Raji (cell line): ENCODE results near the gene IMMP2L.

Experiments used
- POLR2A ChIP-seq: IDR thresholded peaks from 2 replicates; pipeline ENCODE4 v1.6.1; 2011; ENCODE audit warnings: low read depth, low read length, control low read depth; ENCODE audit not compliant: insufficient read depth

Gene IMMP2L

DNA sequence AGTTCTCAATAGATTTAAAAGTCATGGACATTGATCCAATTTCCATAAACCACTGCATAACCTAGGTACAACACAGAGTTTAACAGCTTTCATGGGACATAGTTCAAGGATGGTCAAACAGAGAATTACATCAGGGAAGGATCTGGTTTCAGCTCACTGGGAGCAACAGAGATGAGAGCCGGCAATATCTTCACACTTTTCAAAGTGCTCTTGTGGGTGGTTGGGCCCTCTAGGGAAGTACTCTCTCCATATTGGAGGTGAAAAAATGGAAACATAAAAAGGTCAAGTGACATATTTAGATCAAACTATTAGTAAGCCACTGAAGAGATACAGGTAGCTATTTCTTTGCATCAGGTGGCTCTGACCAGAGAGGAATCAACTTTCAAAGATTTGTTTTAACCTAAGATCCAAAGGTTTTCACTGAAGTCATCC, 533.1 kb downstream of the IMMP2L start:
- TF ChIP-seq POLR2A: no peak

GRCh38 chr7:111027396-111027795, 534.9 kb downstream of the IMMP2L start:
- TF ChIP-seq POLR2A: no peak

- TF ChIP-seq POLR2A: no peak
Observed at GRCh38 chr7:111026806-111027205, 535.5 kb downstream of the IMMP2L start.

- TF ChIP-seq POLR2A: no peak
Observed at GRCh38 chr7:111026343-111026742, 535.9 kb downstream of the IMMP2L start.

DNA sequence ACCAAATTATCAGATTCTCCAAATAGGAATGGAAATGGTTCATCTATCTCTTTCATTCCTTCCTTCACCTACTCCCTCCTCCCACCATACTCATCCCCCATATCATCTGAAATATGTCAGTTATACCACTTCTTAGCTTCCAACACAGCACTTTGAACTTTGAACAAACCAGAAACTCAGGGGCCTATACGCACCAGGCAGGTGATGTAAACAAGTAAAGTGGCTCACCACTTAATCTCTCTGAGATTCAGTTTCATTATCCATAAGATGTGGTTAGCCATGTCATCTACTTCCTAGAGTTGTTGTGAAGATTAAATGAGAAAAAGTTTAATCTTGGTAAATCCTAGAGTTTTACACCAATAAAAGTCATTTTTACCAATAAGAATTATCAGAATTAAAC, 537.3 kb downstream of the IMMP2L start:
- TF ChIP-seq POLR2A: no peak

GRCh38 chr7:111018960-111019736, 543.1 kb downstream of the IMMP2L start:
- TF ChIP-seq POLR2A: no peak

GRCh38 chr7:111018447-111018846, 543.8 kb downstream of the IMMP2L start:
- no peak for TF ChIP-seq POLR2A

- no peak for TF ChIP-seq POLR2A
Observed at GRCh38 chr7:111014079-111014478, 548.2 kb downstream of the IMMP2L start.

DNA sequence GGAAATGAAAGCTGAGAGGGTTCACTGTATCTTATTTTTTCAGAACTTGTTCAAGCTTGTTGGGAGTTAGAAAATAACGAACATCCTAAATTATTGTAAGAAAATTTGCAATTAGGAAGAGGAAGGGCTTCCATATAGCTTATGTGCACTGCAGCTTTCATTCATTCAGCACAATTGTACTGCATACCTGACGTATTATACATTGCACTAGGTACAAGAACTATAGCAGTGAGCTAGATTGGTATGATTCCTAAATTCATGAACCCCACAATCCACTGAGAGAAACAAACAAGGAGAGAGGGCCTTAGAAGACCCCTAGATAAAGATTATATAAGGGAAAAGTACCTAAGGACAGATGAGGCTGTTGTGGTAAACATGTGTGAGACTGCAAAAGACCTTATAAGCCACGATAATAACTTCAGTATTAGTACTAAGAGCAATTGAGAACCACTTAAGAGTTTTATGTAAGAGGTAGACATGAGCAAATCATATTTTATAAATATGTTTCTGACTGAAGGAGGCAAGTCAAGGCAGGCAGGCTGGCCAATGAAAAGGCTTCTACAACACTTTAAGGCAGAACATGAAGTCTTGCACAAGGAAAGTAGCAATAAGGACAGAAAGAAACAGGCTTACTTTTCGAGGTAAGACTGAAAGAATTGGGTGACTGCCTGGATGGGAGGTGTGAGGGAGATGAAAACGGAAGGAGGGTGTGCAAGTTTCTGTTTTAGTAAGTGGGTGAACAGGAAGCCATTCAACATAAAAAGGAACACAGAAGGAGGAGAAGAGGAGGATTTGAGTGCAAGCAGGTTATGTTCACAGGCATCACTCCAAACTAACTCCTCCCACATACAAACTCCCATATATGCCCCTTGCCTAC, 549.3 kb downstream of the IMMP2L start:
- TF ChIP-seq POLR2A: no peak

- TF ChIP-seq POLR2A: no peak
Observed at GRCh38 chr7:111012149-111012548, 550.1 kb downstream of the IMMP2L start.

GRCh38 chr7:111011520-111011919, 550.8 kb downstream of the IMMP2L start:
- TF ChIP-seq POLR2A: no peak

GRCh38 chr7:111010798-111011197, 551.5 kb downstream of the IMMP2L start:
- no peak for TF ChIP-seq POLR2A

DNA sequence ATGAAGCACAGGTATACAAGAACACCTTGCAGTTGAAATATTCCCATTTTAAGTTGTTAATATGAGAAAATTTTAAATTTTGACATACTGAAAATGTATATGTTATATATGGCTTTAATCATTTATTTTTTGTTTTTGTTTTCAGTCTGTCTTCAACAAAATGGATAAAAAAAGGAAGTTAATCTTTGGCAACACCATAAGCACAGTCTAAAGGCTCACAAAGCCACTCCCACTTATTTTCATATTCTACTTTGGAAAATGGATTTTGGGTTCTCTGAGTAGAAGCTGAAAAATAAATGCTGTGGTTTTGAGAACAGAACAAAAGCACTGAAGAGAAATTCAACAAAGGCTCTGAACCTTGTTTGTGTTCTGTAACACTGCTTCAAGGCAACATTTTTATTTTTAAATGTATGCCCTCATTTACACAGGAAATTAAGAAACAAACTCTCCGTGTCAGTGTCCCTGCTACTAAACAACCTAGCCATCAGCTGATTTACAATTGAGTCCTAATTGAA, 552.7 kb downstream of the IMMP2L start:
- no peak for TF ChIP-seq POLR2A

DNA sequence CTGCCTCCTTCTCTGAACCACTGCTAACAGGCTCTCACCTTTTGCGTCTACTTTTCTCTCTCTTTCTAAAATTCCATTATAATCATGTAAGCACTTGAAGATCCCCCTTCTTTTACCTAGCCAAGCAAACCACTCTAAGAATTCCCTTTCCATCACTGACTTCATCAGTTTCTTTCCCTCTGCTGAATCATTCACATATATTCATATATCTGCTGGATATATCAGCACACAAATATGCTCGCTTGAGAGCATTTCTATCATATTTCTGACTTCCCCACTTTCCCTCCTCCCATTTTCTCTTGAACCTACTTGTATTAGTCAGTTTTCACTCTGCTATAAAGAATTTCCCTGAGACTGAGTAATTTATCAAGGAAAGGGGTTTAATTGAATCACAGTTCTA, 555.6 kb downstream of the IMMP2L start:
- TF ChIP-seq POLR2A: no peak

- TF ChIP-seq POLR2A: no peak
Observed at GRCh38 chr7:111006040-111006439, 556.3 kb downstream of the IMMP2L start.

- no peak for TF ChIP-seq POLR2A
Observed at GRCh38 chr7:111005445-111005844, 556.8 kb downstream of the IMMP2L start.
